ENCODE data around the gene PARD3B. TPM values are rescaled to one million over a fixed set of nuclear protein-coding genes. Genes with fewer than 3 reads are reported as not detected.

Gene PARD3B
- total and polyA plus RNA-seq, 2 experiments from 2014 or later: 3.5 to 4.4 TPM

GRCh38 chr2:204545861-204546735 is 823 bp downstream of the PARD3B start:
- no peak overlapping the region for H3K27ac Mint-ChIP-seq
- no peaks in the 10 kb centered on the region for H3K36me3 Mint-ChIP-seq (ENCODE audit: low read depth)
- H3K9me3 Mint-ChIP-seq: no peaks in the 10 kb centered on the region
- Histone ChIP-seq H3K79me2 (replicated peaks; ENCODE audit: insufficient read depth) (no peaks in the 10 kb centered on the region), H3K4me1 (ENCODE audit: insufficient read depth) (peaks cover 29% of the 10 kb centered on the region), H4K20me1 (replicated peaks; ENCODE audit: insufficient read depth) (0 out of 2 replicates have a peak, but pooled peaks cover 4% of the 10 kb centered on the region), H3K4me3 (peak overlapping the region; percentile 68), H3K27ac (ENCODE audit: low read depth) (no peak overlapping the region), H3F3A (replicated peaks; ENCODE audit: low read depth) (0 out of 2 replicates have a peak, but pooled peaks cover 8% of the 10 kb centered on the region), H3K4me2 (peak overlapping the region; percentile 83), H3K9me2 (ENCODE audit: insufficient read depth) (no peaks in the 10 kb centered on the region), H2AFZ (peak overlapping the region; percentile 86), H3K27me3 (ENCODE audit: insufficient read depth) (peaks cover 41% of the 10 kb centered on the region), H3K36me3 (ENCODE audit: insufficient read depth) (no peaks in the 10 kb centered on the region)
- DNase-seq (ENCODE audit: low spot score) (peak; percentile 45), ATAC-seq (peak; percentile 51)
- peaks cover 18% of the 10 kb centered on the region for H3K4me1 Mint-ChIP-seq
- 0 out of 4 replicates have a peak, but pooled peaks of 1 of the 2 experiments have one; percentile 1 for TF ChIP-seq CTCF (conservative IDR thresholded peaks at IDR 0.05; ENCODE audit: low read depth in 2 of 2)
- no peak for TF ChIP-seq POLR2AphosphoS5 (IDR thresholded peaks at IDR 0.05; ENCODE audit: low read depth)
- H3K4me3 Mint-ChIP-seq: peak overlapping the region; percentile 80
- H3K27me3 Mint-ChIP-seq (ENCODE audit: insufficient read depth, low read depth, poor library complexity): peaks cover 28% of the 10 kb centered on the region

- no peak overlapping the region for H3K4me3 ChIP-seq
- no peak overlapping the region for H3K4me3 Mint-ChIP-seq
- H3K27ac ChIP-seq (ENCODE audit: low read depth): 0 out of 2 replicates have a peak overlapping the region, but pooled peaks have one; percentile 22
- H3K79me2 ChIP-seq (replicated peaks; ENCODE audit: insufficient read depth): 0 out of 2 replicates have a peak, but pooled peaks cover 4% of the 10 kb centered on the region
- H3K4me2 ChIP-seq: peak overlapping the region; percentile 13
- peaks cover 28% of the 10 kb centered on the region for H3K4me1 ChIP-seq (ENCODE audit: insufficient read depth)
- DNase-seq (ENCODE audit: low spot score): peak; percentile 35
- peaks cover 14% of the 10 kb centered on the region for H3K27me3 ChIP-seq (ENCODE audit: insufficient read depth)
- H3K36me3 Mint-ChIP-seq (ENCODE audit: low read depth): no peaks in the 10 kb centered on the region
- no peaks in the 10 kb centered on the region for H4K20me1 ChIP-seq (replicated peaks; ENCODE audit: insufficient read depth)
- H3K36me3 ChIP-seq (ENCODE audit: insufficient read depth): no peaks in the 10 kb centered on the region
- H3F3A ChIP-seq (replicated peaks; ENCODE audit: low read depth): no peaks in the 10 kb centered on the region
- no peaks in the 10 kb centered on the region for H3K9me3 Mint-ChIP-seq
- H2AFZ ChIP-seq: no peak overlapping the region
- peaks cover 13% of the 10 kb centered on the region; the same call in 2 of the 3 replicates for H3K4me1 Mint-ChIP-seq
- ATAC-seq: peak; percentile 26; the same call in 1 of the 3 replicates
- peaks cover 7% of the 10 kb centered on the region for H3K27me3 Mint-ChIP-seq (ENCODE audit: insufficient read depth, low read depth, poor library complexity)
- no peak overlapping the region for H3K27ac Mint-ChIP-seq
- no peaks in the 10 kb centered on the region for H3K9me2 ChIP-seq (ENCODE audit: insufficient read depth)
- no peak for TF ChIP-seq CREB1 (CRISPR knock-in tag; IDR thresholded peaks at IDR 0.05; ENCODE audit: low read depth)
- TF ChIP-seq ZNF462 (CRISPR knock-in tag; IDR thresholded peaks at IDR 0.05): no peak
- no peak for TF ChIP-seq STAT1 (IDR thresholded peaks at IDR 0.05; ENCODE audit: unreplicated experiment)
- no peak for TF ChIP-seq EZH2phosphoT487 (IDR thresholded peaks at IDR 0.05; ENCODE audit: unreplicated experiment)
Measured at GRCh38 chr2:204550751-204551511, 5.7 kb downstream of the PARD3B start.
